Mesenchymal stem cell (in vitro differentiated cells and primary cell): ENCODE results near the gene ABCB8.
A peak's percentile ranks its signal among the peaks of the same experiment; 100 is the strongest.

ENCODE experiments used
- DNase-seq: peaks from one replicate; pipeline ENCODE4 v3.0.0-alpha.2; 2013
- H2AFZ ChIP-seq: one replicate; pipeline ENCODE4 v1.6.1; 2013; ENCODE audit warnings: low read depth, mild to moderate bottlenecking, control low read depth, inconsistent platforms, low read length, moderate library complexity
- H2AK5ac ChIP-seq: 2 replicates; pipeline ENCODE4 v1.6.1; 2013; ENCODE audit warnings: low read length, moderate library complexity, mild to moderate bottlenecking, inconsistent platforms; ENCODE audit not compliant: severe bottlenecking
- H2BK120ac ChIP-seq: one replicate; pipeline ENCODE4 v1.6.1; 2013; ENCODE audit warnings: low read depth, mild to moderate bottlenecking, inconsistent platforms, low read length, moderate library complexity
- H2BK12ac ChIP-seq, 2 experiments: one replicate each; pipeline ENCODE4 v1.6.1; 2013; ENCODE audit warnings: inconsistent platforms in 2 of 2, low read length in 2 of 2, mild to moderate bottlenecking in 2 of 2, moderate library complexity in 2 of 2, control low read depth in 1 of 2
- H2BK15ac ChIP-seq: one replicate; pipeline ENCODE4 v1.6.1; 2013; ENCODE audit warnings: mild to moderate bottlenecking, low read depth, inconsistent platforms; ENCODE audit not compliant: poor library complexity, severe bottlenecking
- H2BK5ac ChIP-seq: 2 replicates; pipeline ENCODE4 v1.6.1; 2013; ENCODE audit warnings: low read depth, mild to moderate bottlenecking, low read length, control low read depth, inconsistent platforms; ENCODE audit not compliant: poor library complexity, severe bottlenecking
- H3K14ac ChIP-seq, 2 experiments: one replicate each; pipeline ENCODE4 v1.6.1; 2013; ENCODE audit warnings: inconsistent platforms in 2 of 2, low read length in 2 of 2, control low read depth in 1 of 2, mild to moderate bottlenecking in 1 of 2, moderate library complexity in 1 of 2
- H3K18ac ChIP-seq, 2 experiments: one replicate each; pipeline ENCODE4 v1.6.1; 2013; ENCODE audit warnings: inconsistent platforms in 2 of 2, low read length in 2 of 2, control low read depth in 1 of 2, low read depth in 1 of 2, mild to moderate bottlenecking in 1 of 2
- H3K23ac ChIP-seq, 2 experiments: one replicate each; pipeline ENCODE4 v1.6.1; 2013; ENCODE audit warnings: inconsistent platforms in 2 of 2, low read length in 2 of 2, mild to moderate bottlenecking in 2 of 2, moderate library complexity in 2 of 2, control low read depth in 1 of 2
- H3K27ac ChIP-seq: 2 replicates; pipeline ENCODE4 v1.5.1; 2013; ENCODE audit warnings: mild to moderate bottlenecking, moderate library complexity, low read length, control low read depth, inconsistent platforms; ENCODE audit not compliant: poor library complexity, severe bottlenecking
- H3K27me3 ChIP-seq, 2 experiments: 2 replicates each; pipeline versions ENCODE4 v1.6.1 to v1.7.0; 2013; ENCODE audit warnings: low read length in 2 of 2, mild to moderate bottlenecking in 2 of 2, moderate library complexity in 2 of 2, control low read depth in 1 of 2, inconsistent platforms in 1 of 2; ENCODE audit not compliant: control insufficient read depth in 1 of 2, insufficient read depth in 1 of 2
- H3K36me3 ChIP-seq, 2 experiments: 2 replicates each; pipeline versions ENCODE4 v1.6.1 to v1.7.0; 2013; ENCODE audit warnings: low read length in 2 of 2, control low read depth in 1 of 2, inconsistent platforms in 1 of 2, low read depth in 1 of 2, mild to moderate bottlenecking in 1 of 2; ENCODE audit not compliant: insufficient read depth in 2 of 2, control insufficient read depth in 1 of 2
- H3K4ac ChIP-seq, 2 experiments: one replicate each; pipeline ENCODE4 v1.6.1; 2013; ENCODE audit warnings: inconsistent platforms in 2 of 2, low read length in 2 of 2, mild to moderate bottlenecking in 2 of 2, moderate library complexity in 2 of 2, control low read depth in 1 of 2, low read depth in 1 of 2
- H3K4me1 ChIP-seq: 2 replicates; pipeline ENCODE4 v1.6.1; 2013; ENCODE audit warnings: low read depth, low read length, control low read depth; ENCODE audit not compliant: control insufficient read depth, insufficient read depth
- H3K4me2 ChIP-seq: 2 replicates; pipeline ENCODE4 v1.6.1; 2013; ENCODE audit warnings: low read length, mild to moderate bottlenecking, inconsistent platforms; ENCODE audit not compliant: poor library complexity, severe bottlenecking
- H3K4me3 ChIP-seq, 2 experiments: 2 replicates each; pipeline versions ENCODE4 v1.5.1 to v1.7.0; 2013; ENCODE audit warnings: low read length in 2 of 2, mild to moderate bottlenecking in 2 of 2, control low read depth in 1 of 2, low read depth in 1 of 2; ENCODE audit not compliant: insufficient read depth in 1 of 2
- H3K79me1 ChIP-seq: replicated peaks from 2 replicates; pipeline ENCODE4 v1.6.1; 2013; ENCODE audit warnings: mild to moderate bottlenecking, control low read depth, low read length, inconsistent platforms; ENCODE audit not compliant: poor library complexity, severe bottlenecking
- H3K9ac ChIP-seq: 2 replicates; pipeline ENCODE4 v1.7.0; 2013; ENCODE audit warnings: mild to moderate bottlenecking, low read length, moderate library complexity
- H3K9me3 ChIP-seq: 2 replicates; pipeline ENCODE4 v1.7.0; 2013; ENCODE audit warnings: mild to moderate bottlenecking, low read length; ENCODE audit not compliant: control insufficient read depth
- H4K8ac ChIP-seq: one replicate; pipeline ENCODE4 v1.6.1; 2013; ENCODE audit warnings: inconsistent platforms, mild to moderate bottlenecking, low read length, moderate library complexity
- H4K91ac ChIP-seq: one replicate; pipeline ENCODE4 v1.6.1; 2013; ENCODE audit warnings: mild to moderate bottlenecking, low read length, inconsistent platforms
- WGBS: methylation state at CpG from one replicate; pipeline ENCODE4 v1.1.7; 2013; ENCODE audit warnings: mixed read lengths; 5-methylcytosine and 5-hydroxymethylcytosine counted together

The ABCB8 gene

DNA sequence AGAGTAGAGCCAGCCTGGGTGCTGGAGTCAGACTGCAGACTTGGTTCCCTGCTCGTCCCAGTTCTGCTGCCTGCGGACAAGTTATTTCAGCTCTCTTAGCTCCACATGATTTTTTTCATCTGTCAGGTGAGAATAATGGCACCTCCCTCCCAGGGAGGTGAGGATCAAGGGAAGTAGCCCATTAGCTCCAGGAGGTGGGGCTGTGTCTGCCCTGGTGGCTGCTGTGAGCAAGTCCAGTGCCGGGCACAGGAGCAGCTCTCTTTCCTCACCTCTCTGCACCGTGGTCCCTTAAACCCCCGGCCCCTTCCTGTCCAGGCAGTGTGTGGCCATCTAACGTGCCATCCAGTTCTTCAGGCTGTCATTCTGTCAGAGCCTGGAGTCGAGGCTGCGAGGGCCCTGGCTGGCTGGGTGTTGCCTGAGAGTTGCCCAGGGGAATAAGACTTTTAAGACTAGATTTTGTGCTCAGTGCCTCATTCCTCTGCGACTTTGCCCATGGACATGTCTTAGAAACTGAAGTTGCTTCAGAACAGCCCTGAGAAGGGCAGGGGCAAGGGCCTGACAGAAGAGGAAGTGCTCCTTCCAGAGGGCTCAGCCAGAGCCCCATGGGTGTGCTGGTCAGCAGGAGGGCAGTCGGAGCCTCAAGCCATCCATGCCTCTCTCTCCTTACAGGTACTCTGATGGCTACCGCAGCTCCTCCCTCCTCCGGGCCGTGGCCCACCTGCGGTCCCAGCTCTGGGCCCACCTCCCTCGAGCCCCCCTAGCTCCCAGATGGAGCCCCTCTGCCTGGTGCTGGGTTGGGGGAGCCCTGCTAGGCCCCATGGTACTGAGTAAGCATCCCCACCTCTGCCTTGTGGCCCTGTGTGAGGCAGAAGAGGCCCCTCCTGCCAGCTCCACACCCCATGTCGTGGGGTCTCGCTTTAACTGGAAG lies 5.0 kb downstream of the ABCB8 start:
- peaks cover 48 to 53% of the 10 kb centered on the region in 2 experiments for H3K36me3 ChIP-seq
- H3K4ac ChIP-seq = no peak overlapping the region
- H3K14ac ChIP-seq = no peak overlapping the region
- no peak overlapping the region for H2AFZ ChIP-seq
- no peak overlapping the region for H3K9ac ChIP-seq
- no peak overlapping the region for H3K23ac ChIP-seq
- peak overlapping the region in 1 of 2 experiments; percentile 31 for H2BK12ac ChIP-seq
- peaks cover 23% of the 10 kb centered on the region for H3K79me1 ChIP-seq
- no peak overlapping the region for H2AK5ac ChIP-seq
- H3K27me3 ChIP-seq = no peaks in the 10 kb centered on the region
- no peak overlapping the region for H2BK5ac ChIP-seq
- H3K4me3 ChIP-seq = no peak overlapping the region
- no peak overlapping the region for H4K91ac ChIP-seq
- H2BK120ac ChIP-seq = no peak overlapping the region
- no peak overlapping the region for H2BK15ac ChIP-seq
- peaks cover 7% of the 10 kb centered on the region for H3K4me1 ChIP-seq
- DNase-seq = no peak
- H3K27ac ChIP-seq = no peak overlapping the region
- no peaks in the 10 kb centered on the region for H3K9me3 ChIP-seq
- no peak overlapping the region for H4K8ac ChIP-seq
- no peak overlapping the region for H3K18ac ChIP-seq
- WGBS = 87% methylated on average over 17 of the region's 17 CpGs
- H3K4me2 ChIP-seq = no peak overlapping the region

DNA sequence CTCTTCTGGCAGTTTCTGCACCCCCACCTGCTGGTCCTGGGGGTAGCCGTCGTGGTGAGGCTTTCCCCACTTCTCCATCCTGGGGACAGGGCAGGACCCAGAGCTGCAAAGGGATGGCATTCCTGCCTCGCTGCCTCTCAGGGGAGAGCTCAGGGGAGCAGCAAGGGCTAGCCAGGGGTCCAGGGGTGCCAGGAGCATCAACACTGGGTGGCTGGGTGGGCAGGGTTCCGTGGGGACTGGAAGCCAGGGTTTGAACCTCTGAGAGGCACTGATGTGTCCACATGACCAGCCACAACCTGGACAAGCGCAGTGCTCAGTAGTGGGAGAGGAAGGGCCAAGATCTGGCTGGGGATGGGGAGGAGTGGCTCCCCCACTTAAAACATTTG lies 5.6 kb downstream of the ABCB8 start:
- Histone ChIP-seq H3K9me3 (no peaks in the 10 kb centered on the region), H3K36me3 (peaks cover 48 to 53% of the 10 kb centered on the region in 2 experiments), H2BK5ac (no peak overlapping the region), H3K79me1 (peaks cover 21% of the 10 kb centered on the region), H3K27me3 (no peaks in the 10 kb centered on the region), H2BK120ac (no peak overlapping the region), H2AFZ (no peak overlapping the region), H3K4me3 (no peak overlapping the region), H3K4ac (no peak overlapping the region), H2BK15ac (no peak overlapping the region), H4K91ac (no peak overlapping the region), H3K9ac (no peak overlapping the region), H3K4me1 (peaks cover 14% of the 10 kb centered on the region), H2BK12ac (no peak overlapping the region), H4K8ac (no peak overlapping the region), H3K18ac (no peak overlapping the region), H3K27ac (no peak overlapping the region), H3K23ac (no peak overlapping the region), H3K14ac (no peak overlapping the region), H2AK5ac (no peak overlapping the region), H3K4me2 (no peak overlapping the region)
- WGBS = 95% methylated on average over 5 of the region's 5 CpGs
- no peak for DNase-seq

DNA sequence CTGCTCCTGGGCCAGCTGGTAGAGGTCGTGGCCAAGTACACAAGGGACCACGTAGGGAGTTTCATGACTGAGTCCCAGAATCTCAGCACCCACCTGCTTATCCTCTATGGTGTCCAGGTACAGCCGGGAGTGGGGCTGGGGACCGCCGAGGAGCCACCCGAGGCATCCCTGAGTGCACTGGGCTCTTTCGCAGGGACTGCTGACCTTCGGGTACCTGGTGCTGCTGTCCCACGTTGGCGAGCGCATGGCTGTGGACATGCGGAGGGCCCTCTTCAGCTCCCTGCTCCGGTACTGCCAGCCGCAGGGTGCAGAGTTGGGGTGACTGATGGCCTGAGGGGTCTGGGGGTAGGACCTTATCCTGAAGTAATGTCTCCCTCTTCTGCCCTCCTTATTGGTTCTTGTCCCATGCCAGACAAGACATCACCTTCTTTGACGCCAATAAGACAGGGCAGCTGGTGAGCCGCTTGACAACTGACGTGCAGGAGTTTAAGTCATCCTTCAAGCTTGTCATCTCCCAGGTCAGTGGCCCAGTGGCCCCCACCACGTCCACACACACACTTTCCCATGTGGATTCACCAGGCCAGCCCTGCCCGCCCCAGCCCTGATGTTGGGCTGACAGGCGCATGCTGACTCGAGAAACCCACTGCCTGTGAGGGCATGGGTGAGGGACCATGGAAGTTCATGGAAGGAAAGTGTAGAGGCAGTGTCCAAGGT lies 6.2 kb downstream of the ABCB8 start:
- Histone ChIP-seq H2BK15ac (no peak overlapping the region), H3K79me1 (peaks cover 21% of the 10 kb centered on the region), H3K23ac (no peak overlapping the region), H4K91ac (no peak overlapping the region), H3K36me3 (peaks cover 48 to 53% of the 10 kb centered on the region in 2 experiments), H4K8ac (no peak overlapping the region), H3K4me2 (no peak overlapping the region), H3K4me3 (no peak overlapping the region), H3K9ac (no peak overlapping the region), H3K4ac (no peak overlapping the region), H2AFZ (no peak overlapping the region), H3K4me1 (peaks cover 17% of the 10 kb centered on the region), H2AK5ac (no peak overlapping the region), H2BK12ac (no peak overlapping the region), H2BK120ac (no peak overlapping the region), H3K18ac (no peak overlapping the region), H3K27ac (no peak overlapping the region), H3K9me3 (no peaks in the 10 kb centered on the region), H2BK5ac (no peak overlapping the region), H3K14ac (no peak overlapping the region), H3K27me3 (no peaks in the 10 kb centered on the region)
- WGBS = 97% methylated on average over 20 of the region's 21 CpGs
- DNase-seq = no peak

DNA sequence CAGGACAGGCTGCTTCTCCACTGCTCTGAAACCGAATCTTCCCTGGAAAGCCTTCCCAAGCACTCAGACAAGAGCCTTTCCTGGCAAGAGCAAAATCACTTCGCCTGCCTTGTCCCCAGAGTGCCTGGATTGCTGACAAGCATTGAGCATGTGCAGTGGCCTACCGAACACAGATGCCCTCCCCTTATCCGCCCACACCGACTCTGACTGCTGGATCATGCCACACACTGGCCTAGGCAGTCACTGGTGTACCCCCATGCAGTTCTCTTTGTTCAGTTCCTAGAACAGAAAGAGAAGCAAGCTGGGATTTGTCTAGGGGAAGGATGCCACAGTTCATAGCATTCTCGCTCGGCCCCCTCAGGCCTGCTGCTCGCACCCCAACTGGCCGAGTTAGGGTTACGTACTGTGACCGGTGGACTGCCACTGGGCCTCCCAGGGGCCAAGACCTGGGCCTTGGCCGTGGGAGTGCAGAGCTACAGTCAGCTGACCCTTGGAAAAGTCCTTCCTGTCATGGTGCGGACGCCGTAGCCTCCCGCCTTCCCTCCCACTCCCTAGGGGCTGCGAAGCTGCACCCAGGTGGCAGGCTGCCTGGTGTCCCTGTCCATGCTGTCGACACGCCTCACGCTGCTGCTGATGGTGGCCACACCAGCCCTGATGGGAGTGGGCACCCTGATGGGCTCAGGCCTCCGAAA lies 6.9 kb downstream of the ABCB8 start:
- no peak for DNase-seq
- Histone ChIP-seq H3K27me3 (no peaks in the 10 kb centered on the region), H3K79me1 (peaks cover 20% of the 10 kb centered on the region), H3K4me1 (peaks cover 23% of the 10 kb centered on the region), H3K9me3 (no peaks in the 10 kb centered on the region), H2BK5ac (no peak overlapping the region), H4K91ac (no peak overlapping the region), H2BK120ac (no peak overlapping the region), H2BK15ac (no peak overlapping the region), H3K27ac (no peak overlapping the region), H3K4me3 (no peak overlapping the region), H3K36me3 (peaks cover 48 to 53% of the 10 kb centered on the region in 2 experiments), H2AFZ (no peak overlapping the region), H2BK12ac (peak overlapping the region in 1 of 2 experiments; percentile 12), H2AK5ac (no peak overlapping the region), H3K4me2 (no peak overlapping the region), H3K23ac (no peak overlapping the region), H3K14ac (no peak overlapping the region), H3K9ac (no peak overlapping the region), H4K8ac (no peak overlapping the region), H3K18ac (no peak overlapping the region), H3K4ac (no peak overlapping the region)
- WGBS = 93% methylated on average over 20 of the region's 21 CpGs
